HG02884 (cell line): ENCODE data around the gene CDC42EP1.

Experiments
- ATAC-seq: cut with Tn5 transposase; IDR thresholded peaks from one replicate; pipeline ENCODE4 v1.9.1; 2021; ENCODE audit warnings: mild to moderate bottlenecking, moderate library complexity; ENCODE audit not compliant: unreplicated experiment

CDC42EP1 gene

GRCh38 chr22:37559521-37559900, 769 bp upstream of the CDC42EP1 start:
- ATAC-seq = no peak

- ATAC-seq = no peak
Measured at GRCh38 chr22:37560608-37561211, 430 bp downstream of the CDC42EP1 start.

- no peak for ATAC-seq
Measured at GRCh38 chr22:37561212-37562048, 1.1 kb downstream of the CDC42EP1 start.

- ATAC-seq = no peak
Measured at GRCh38 chr22:37562049-37562875, 2.0 kb downstream of the CDC42EP1 start.

GRCh38 chr22:37563153-37564081, 3.1 kb downstream of the CDC42EP1 start:
- no peak for ATAC-seq

- ATAC-seq = no peak
Measured at GRCh38 chr22:37564111-37564711, 3.9 kb downstream of the CDC42EP1 start.

GRCh38 chr22:37565830-37566229, 5.5 kb downstream of the CDC42EP1 start:
- ATAC-seq = no peak

GRCh38 chr22:37566329-37566837, 6.1 kb downstream of the CDC42EP1 start:
- no peak for ATAC-seq

GRCh38 chr22:37566903-37567798, 6.9 kb downstream of the CDC42EP1 start:
- no peak for ATAC-seq

- ATAC-seq = no peak
Measured at GRCh38 chr22:37568012-37568411, 7.7 kb downstream of the CDC42EP1 start.

- no peak for ATAC-seq
Measured at GRCh38 chr22:37568448-37569008, 8.2 kb downstream of the CDC42EP1 start.

- no peak for ATAC-seq
Measured at GRCh38 chr22:37569009-37569920, 9.0 kb downstream of the CDC42EP1 start.

- no peak for ATAC-seq
Measured at GRCh38 chr22:37569921-37570660, 9.8 kb downstream of the CDC42EP1 start.

- no peak for ATAC-seq
Measured at GRCh38 chr22:37570661-37570976, 10.3 kb downstream of the CDC42EP1 start.

GRCh38 chr22:37571258-37571991, 11.1 kb downstream of the CDC42EP1 start:
- ATAC-seq = no peak

- no peak for ATAC-seq
Measured at GRCh38 chr22:37571992-37572373, 11.7 kb downstream of the CDC42EP1 start.
